ENCODE results near the gene SLC16A1. TPM values are rescaled to one million over a fixed set of nuclear protein-coding genes. Genes with fewer than 3 reads are reported as not detected.

Gene SLC16A1, protein sequence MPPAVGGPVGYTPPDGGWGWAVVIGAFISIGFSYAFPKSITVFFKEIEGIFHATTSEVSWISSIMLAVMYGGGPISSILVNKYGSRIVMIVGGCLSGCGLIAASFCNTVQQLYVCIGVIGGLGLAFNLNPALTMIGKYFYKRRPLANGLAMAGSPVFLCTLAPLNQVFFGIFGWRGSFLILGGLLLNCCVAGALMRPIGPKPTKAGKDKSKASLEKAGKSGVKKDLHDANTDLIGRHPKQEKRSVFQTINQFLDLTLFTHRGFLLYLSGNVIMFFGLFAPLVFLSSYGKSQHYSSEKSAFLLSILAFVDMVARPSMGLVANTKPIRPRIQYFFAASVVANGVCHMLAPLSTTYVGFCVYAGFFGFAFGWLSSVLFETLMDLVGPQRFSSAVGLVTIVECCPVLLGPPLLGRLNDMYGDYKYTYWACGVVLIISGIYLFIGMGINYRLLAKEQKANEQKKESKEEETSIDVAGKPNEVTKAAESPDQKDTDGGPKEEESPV
- total RNA-seq: 51.5 and 81.6 TPM in 2 replicates

DNA sequence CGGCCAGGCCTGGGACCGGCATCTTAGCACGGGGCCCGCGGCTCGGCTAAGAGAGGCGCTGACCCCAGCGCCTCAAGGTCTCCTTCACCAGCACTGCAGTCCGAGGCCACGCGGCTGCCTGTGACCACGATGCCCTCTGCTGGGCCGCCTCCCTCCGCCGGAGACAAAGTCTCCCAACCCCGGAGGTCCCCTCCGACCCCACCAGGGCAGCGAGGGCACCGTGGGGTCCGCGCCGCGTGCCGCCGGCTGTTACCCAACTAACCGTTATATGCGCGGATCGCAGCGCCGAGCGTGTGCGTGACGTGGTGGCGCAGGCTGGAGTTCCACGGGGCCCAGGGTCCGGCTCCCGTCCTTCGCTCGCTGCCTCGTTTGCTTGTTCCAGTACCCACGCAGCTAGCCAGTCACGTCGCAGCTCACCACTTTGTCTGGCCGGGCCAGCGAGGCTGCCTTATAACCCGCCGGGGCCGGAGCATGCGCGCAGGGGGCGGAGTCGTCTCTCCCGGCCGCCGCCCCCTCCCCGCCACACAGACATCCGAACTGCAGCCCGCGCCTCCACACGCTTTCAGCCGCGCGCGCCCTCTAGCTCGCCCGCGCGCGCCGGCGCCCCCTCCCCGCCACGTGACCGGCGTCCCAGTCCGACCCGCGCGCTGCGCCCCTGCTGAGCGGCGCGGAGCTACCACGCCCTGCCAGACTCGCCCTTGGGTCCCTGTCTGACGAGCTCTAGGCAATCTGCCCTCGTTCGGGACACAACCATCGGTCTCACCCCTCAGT is at the start of gene SLC16A1:
Gene SLC16A1, minus strand, starts transcription at position 424 of the 771 bp plus-strand sequence. CDS start 26,888 bp downstream, outside the sequence.

Other genes with a start within 250 kb of the SLC16A1 start
- 938 and 1,037 TPM in 2 replicates for gene RHOC, start 249.1 kb downstream of the SLC16A1 start, total RNA-seq
- gene PPM1J, start 240.9 kb downstream of the SLC16A1 start, total RNA-seq: 0.49 and 0.82 TPM in 2 replicates
- gene LRIG2, start 117.0 kb upstream of the SLC16A1 start, total RNA-seq: 9.6 and 19.3 TPM in 2 replicates